Right lobe of liver (tissue), 4 donors: Measurements from ENCODE around the gene LRRC46.

ENCODE experiments used
- POLR2A ChIP-seq: fragments of 450-650 bp; IDR thresholded peaks from one replicate; pipeline ENCODE4 v1.6.1; 2017; ENCODE audit warnings: antibody characterized with exemption, mild to moderate bottlenecking
- TF ChIP-seq, protein P1 (sequence below), 4 donors: fragments of 200-600 bp in 3 of 4; fragments of 450-650 bp in 1 of 4; IDR thresholded peaks; one replicate each; pipeline versions ENCODE4 v1.5.1 to v1.8.0; 2016 to 2022; ENCODE audit warnings: antibody characterized with exemption in 4 of 4, mild to moderate bottlenecking in 2 of 4
- donor health status: DM: no; HTN: no; CAD: no.
- donor health status: DM: no; HTN: no; CAD: no.
- donor health status: DM: no; HTN: yes; CAD: no.

- TF ChIP-seq POLR2A: no peak
- TF ChIP-seq, protein P1, sequence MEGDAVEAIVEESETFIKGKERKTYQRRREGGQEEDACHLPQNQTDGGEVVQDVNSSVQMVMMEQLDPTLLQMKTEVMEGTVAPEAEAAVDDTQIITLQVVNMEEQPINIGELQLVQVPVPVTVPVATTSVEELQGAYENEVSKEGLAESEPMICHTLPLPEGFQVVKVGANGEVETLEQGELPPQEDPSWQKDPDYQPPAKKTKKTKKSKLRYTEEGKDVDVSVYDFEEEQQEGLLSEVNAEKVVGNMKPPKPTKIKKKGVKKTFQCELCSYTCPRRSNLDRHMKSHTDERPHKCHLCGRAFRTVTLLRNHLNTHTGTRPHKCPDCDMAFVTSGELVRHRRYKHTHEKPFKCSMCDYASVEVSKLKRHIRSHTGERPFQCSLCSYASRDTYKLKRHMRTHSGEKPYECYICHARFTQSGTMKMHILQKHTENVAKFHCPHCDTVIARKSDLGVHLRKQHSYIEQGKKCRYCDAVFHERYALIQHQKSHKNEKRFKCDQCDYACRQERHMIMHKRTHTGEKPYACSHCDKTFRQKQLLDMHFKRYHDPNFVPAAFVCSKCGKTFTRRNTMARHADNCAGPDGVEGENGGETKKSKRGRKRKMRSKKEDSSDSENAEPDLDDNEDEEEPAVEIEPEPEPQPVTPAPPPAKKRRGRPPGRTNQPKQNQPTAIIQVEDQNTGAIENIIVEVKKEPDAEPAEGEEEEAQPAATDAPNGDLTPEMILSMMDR (IDR thresholded peaks at IDR 0.05): no peak
These were observed 8.7 kb upstream of the LRRC46 start for GRCh38 chr17:47822785-47823184.
